PFSK-1 (cell line): Measurements from ENCODE around the gene CAPN5.

Experiments used
- FOXP2 ChIP-seq: optimal IDR thresholded peaks from 2 replicates; pipeline ENCODE3; 2011; ENCODE audit warnings: borderline replicate concordance, control low read depth, inconsistent platforms; ENCODE audit not compliant: insufficient read depth; ENCODE audit errors: extremely low read length, extremely low read depth
- POLR2AphosphoS5 ChIP-seq: IDR thresholded peaks from 2 replicates; pipeline ENCODE4 v1.6.1; 2012; ENCODE audit warnings: low read depth, mild to moderate bottlenecking, control low read depth, low read length, moderate library complexity
- SIN3A ChIP-seq: IDR thresholded peaks from 2 replicates; pipeline ENCODE4 v1.6.1; 2012; ENCODE audit warnings: mild to moderate bottlenecking, low read length, moderate library complexity, borderline replicate concordance; ENCODE audit not compliant: insufficient read depth
- TAF1 ChIP-seq: IDR thresholded peaks from 2 replicates; pipeline ENCODE4 v1.6.1; 2012; ENCODE audit warnings: low read length, control low read depth, borderline replicate concordance; ENCODE audit not compliant: insufficient read depth
- TF ChIP-seq, protein P1 (sequence below), 2 experiments: IDR thresholded peaks; 2 replicates each; pipeline versions ENCODE4 v1.6.1 to v1.8.0; 2011 to 2012; ENCODE audit warnings: low read depth in 2 of 2, low read length in 2 of 2, control low read depth in 1 of 2, inconsistent platforms in 1 of 2, mild to moderate bottlenecking in 1 of 2, moderate library complexity in 1 of 2; ENCODE audit not compliant: insufficient read depth in 1 of 2

DNA sequence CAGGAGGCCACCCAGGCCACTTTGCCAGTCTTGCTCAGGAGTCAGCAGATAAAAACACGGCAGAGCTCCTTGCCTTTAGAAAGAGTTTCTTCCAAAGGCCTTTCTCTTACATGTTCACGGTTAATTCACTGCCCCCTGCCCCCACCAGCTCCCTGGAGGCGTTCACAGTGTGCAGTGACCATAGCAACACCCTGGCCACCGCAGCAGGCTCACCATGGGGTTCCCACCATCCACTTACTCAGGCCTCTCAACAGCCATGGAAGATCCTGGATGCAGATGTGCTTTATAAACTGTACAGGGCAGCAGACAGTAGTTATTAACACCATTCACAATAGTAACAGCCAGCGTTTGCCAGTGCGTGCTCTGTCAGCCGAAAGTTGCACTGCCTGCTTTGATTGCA lies 50.7 kb downstream of the CAPN5 start:
- no peak for TF ChIP-seq POLR2AphosphoS5
- TF ChIP-seq SIN3A, result no peak
- no peak for TF ChIP-seq TAF1
- TF ChIP-seq, protein P1, sequence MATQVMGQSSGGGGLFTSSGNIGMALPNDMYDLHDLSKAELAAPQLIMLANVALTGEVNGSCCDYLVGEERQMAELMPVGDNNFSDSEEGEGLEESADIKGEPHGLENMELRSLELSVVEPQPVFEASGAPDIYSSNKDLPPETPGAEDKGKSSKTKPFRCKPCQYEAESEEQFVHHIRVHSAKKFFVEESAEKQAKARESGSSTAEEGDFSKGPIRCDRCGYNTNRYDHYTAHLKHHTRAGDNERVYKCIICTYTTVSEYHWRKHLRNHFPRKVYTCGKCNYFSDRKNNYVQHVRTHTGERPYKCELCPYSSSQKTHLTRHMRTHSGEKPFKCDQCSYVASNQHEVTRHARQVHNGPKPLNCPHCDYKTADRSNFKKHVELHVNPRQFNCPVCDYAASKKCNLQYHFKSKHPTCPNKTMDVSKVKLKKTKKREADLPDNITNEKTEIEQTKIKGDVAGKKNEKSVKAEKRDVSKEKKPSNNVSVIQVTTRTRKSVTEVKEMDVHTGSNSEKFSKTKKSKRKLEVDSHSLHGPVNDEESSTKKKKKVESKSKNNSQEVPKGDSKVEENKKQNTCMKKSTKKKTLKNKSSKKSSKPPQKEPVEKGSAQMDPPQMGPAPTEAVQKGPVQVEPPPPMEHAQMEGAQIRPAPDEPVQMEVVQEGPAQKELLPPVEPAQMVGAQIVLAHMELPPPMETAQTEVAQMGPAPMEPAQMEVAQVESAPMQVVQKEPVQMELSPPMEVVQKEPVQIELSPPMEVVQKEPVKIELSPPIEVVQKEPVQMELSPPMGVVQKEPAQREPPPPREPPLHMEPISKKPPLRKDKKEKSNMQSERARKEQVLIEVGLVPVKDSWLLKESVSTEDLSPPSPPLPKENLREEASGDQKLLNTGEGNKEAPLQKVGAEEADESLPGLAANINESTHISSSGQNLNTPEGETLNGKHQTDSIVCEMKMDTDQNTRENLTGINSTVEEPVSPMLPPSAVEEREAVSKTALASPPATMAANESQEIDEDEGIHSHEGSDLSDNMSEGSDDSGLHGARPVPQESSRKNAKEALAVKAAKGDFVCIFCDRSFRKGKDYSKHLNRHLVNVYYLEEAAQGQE (IDR thresholded peaks at IDR 0.05; ENCODE audit: insufficient read depth in 1 of 2, low read depth in 2 of 2, low read length in 2 of 2), result no peak
- no peak for TF ChIP-seq FOXP2
